Anterior cingulate cortex (tissue), 58 donors: ENCODE data around the gene PALD1.

Experiments
- DNase-seq, 58 donors: peaks; one replicate each; lab custom pipeline; 2025; lab: John Stamatoyannopoulos, UW

The PALD1 gene

GRCh38 chr10:70500812-70501301 lies 22.3 kb downstream of the PALD1 start:
- DNase-seq, result no peak

GRCh38 chr10:70502406-70502805 lies 23.8 kb downstream of the PALD1 start:
- no peak for DNase-seq

- DNase-seq, result no peak
Observed at GRCh38 chr10:70503776-70504175, 25.2 kb downstream of the PALD1 start.

GRCh38 chr10:70504521-70505358 lies 26.2 kb downstream of the PALD1 start:
- DNase-seq, result no peak

GRCh38 chr10:70505908-70506307 lies 27.3 kb downstream of the PALD1 start:
- no peak for DNase-seq

GRCh38 chr10:70507966-70508365 lies 29.4 kb downstream of the PALD1 start:
- no peak for DNase-seq

- peak in 27 of 58 donors; percentile 13 to 62 (median 31) for DNase-seq
Observed at GRCh38 chr10:70508912-70509756, 30.6 kb downstream of the PALD1 start.

GRCh38 chr10:70509757-70510147 lies 31.2 kb downstream of the PALD1 start:
- DNase-seq, result no peak

GRCh38 chr10:70510453-70510852 lies 31.9 kb downstream of the PALD1 start:
- no peak for DNase-seq

- no peak for DNase-seq
Observed at GRCh38 chr10:70510904-70511303, 32.3 kb downstream of the PALD1 start.

- peak in 2 of 58 donors; percentile 12 to 24 for DNase-seq
Observed at GRCh38 chr10:70512149-70512639, 33.6 kb downstream of the PALD1 start.

- DNase-seq, result no peak
Observed at GRCh38 chr10:70513848-70514309, 35.3 kb downstream of the PALD1 start.

GRCh38 chr10:70514591-70514990 lies 36.0 kb downstream of the PALD1 start:
- peak in 1 of 58 donors; percentile 9 for DNase-seq

- DNase-seq, result no peak
Observed at GRCh38 chr10:70515035-70515667, 36.6 kb downstream of the PALD1 start.

GRCh38 chr10:70518695-70519094 lies 40.1 kb downstream of the PALD1 start:
- DNase-seq, result no peak

GRCh38 chr10:70523057-70523456 lies 44.5 kb downstream of the PALD1 start:
- no peak for DNase-seq

GRCh38 chr10:70523549-70523948 lies 45.0 kb downstream of the PALD1 start:
- peak in 1 of 58 donors; percentile 40 for DNase-seq

- no peak for DNase-seq
Observed at GRCh38 chr10:70528314-70528713, 49.7 kb downstream of the PALD1 start.

- peak in 10 of 58 donors; percentile 6 to 28 (median 12) for DNase-seq
Observed at GRCh38 chr10:70528741-70529362, 50.3 kb downstream of the PALD1 start.

- DNase-seq, result no peak
Observed at GRCh38 chr10:70529848-70530247, 51.3 kb downstream of the PALD1 start.
